Measurements from ENCODE around the gene METTL5. TPM values are rescaled to one million over a fixed set of nuclear protein-coding genes. Genes with fewer than 3 reads are reported as not detected.

The METTL5 gene
- total RNA-seq, 1 experiment from 2014 or later = 103 TPM

DNA sequence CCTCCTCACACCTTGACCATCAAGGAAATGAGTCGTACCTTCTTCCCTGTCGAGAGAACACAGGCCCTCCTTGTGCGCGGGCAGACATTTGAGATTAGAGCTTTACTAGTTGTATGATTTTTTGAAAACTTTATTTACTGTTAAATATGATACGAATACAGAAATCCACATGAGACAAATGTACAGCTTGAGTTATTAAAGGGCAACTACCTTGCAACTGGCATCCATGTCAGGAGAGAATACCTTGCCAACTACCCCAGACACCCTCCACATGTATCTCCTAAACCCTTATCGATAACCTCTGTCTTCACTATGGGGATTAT lies 62.8 kb downstream of the METTL5 start:
- Histone ChIP-seq H3K36me3 (ENCODE audit: control insufficient read depth in 1 of 2, insufficient read depth in 2 of 2, low read length in 2 of 2) (no peaks in the 10 kb centered on the region), H2AFZ (ENCODE audit: low read depth, low read length, poor library complexity, severe bottlenecking) (no peak overlapping the region), H3K4me1 (ENCODE audit: control insufficient read depth in 1 of 2, insufficient read depth in 2 of 2, low read length in 2 of 2) (peaks cover 0 to 11% of the 10 kb centered on the region in 2 experiments; a peak in 3 of 4 replicates), H3K4me2 (ENCODE audit: low read length) (no peak overlapping the region), H3K9me2 (ENCODE audit: insufficient read depth) (no peaks in the 10 kb centered on the region), H3K9me3 (ENCODE audit: control insufficient read depth in 1 of 2, insufficient read depth in 1 of 2, low read depth in 1 of 2, low read length in 2 of 2) (no peaks in the 10 kb centered on the region), H3K27me3 (ENCODE audit: insufficient read depth, low read length) (no peaks in the 10 kb centered on the region), H4K20me1 (ENCODE audit: insufficient read depth) (no peaks in the 10 kb centered on the region), H3K79me2 (ENCODE audit: insufficient read depth, low read length) (no peaks in the 10 kb centered on the region), H3K27ac (ENCODE audit: low read depth, low read length) (no peak overlapping the region), H3K4me3 (replicated peaks in 1 of 2; ENCODE audit: low read depth in 1 of 2, low read length in 2 of 2) (no peak overlapping the region), H3K9ac (ENCODE audit: low read length) (no peak overlapping the region)
- TF ChIP-seq JUND (IDR thresholded peaks at IDR 0.05) (no peak), ZFX (IDR thresholded peaks at IDR 0.05) (no peak), SP1 (IDR thresholded peaks at IDR 0.05; ENCODE audit: low read depth) (no peak), EZH2 (IDR thresholded peaks at IDR 0.05) (no peak), CBX3 (IDR thresholded peaks at IDR 0.05; ENCODE audit: low read depth) (no peak), RAD21 (IDR thresholded peaks at IDR 0.05; ENCODE audit: low read depth) (no peak), FOSL1 (IDR thresholded peaks at IDR 0.05; ENCODE audit: low read depth) (no peak), POLR2A (IDR thresholded peaks at IDR 0.05; ENCODE audit: borderline replicate concordance, extremely low read depth, insufficient read depth, insufficient read length) (no peak), ZNF274 (IDR thresholded peaks at IDR 0.05; ENCODE audit: low read depth, low read length) (no peak), SRF (IDR thresholded peaks at IDR 0.05; ENCODE audit: low read depth) (no peak), POLR2AphosphoS5 (IDR thresholded peaks at IDR 0.05; ENCODE audit: low read depth, low read length) (no peak), YY1 (IDR thresholded peaks at IDR 0.05; ENCODE audit: extremely low read depth, insufficient replicate concordance, low read depth, low read length) (no peak), EZH2phosphoT487 (IDR thresholded peaks at IDR 0.05; ENCODE audit: borderline replicate concordance) (no peak), CEBPB (IDR thresholded peaks at IDR 0.05; ENCODE audit: low read depth) (no peak)
- TF ChIP-seq, protein P1, sequence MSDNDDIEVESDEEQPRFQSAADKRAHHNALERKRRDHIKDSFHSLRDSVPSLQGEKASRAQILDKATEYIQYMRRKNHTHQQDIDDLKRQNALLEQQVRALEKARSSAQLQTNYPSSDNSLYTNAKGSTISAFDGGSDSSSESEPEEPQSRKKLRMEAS (IDR thresholded peaks at IDR 0.05) = no peak
- TF ChIP-seq, protein P2, sequence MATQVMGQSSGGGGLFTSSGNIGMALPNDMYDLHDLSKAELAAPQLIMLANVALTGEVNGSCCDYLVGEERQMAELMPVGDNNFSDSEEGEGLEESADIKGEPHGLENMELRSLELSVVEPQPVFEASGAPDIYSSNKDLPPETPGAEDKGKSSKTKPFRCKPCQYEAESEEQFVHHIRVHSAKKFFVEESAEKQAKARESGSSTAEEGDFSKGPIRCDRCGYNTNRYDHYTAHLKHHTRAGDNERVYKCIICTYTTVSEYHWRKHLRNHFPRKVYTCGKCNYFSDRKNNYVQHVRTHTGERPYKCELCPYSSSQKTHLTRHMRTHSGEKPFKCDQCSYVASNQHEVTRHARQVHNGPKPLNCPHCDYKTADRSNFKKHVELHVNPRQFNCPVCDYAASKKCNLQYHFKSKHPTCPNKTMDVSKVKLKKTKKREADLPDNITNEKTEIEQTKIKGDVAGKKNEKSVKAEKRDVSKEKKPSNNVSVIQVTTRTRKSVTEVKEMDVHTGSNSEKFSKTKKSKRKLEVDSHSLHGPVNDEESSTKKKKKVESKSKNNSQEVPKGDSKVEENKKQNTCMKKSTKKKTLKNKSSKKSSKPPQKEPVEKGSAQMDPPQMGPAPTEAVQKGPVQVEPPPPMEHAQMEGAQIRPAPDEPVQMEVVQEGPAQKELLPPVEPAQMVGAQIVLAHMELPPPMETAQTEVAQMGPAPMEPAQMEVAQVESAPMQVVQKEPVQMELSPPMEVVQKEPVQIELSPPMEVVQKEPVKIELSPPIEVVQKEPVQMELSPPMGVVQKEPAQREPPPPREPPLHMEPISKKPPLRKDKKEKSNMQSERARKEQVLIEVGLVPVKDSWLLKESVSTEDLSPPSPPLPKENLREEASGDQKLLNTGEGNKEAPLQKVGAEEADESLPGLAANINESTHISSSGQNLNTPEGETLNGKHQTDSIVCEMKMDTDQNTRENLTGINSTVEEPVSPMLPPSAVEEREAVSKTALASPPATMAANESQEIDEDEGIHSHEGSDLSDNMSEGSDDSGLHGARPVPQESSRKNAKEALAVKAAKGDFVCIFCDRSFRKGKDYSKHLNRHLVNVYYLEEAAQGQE (IDR thresholded peaks at IDR 0.05; ENCODE audit: low read depth) = no peak
- TF ChIP-seq, protein P3, sequence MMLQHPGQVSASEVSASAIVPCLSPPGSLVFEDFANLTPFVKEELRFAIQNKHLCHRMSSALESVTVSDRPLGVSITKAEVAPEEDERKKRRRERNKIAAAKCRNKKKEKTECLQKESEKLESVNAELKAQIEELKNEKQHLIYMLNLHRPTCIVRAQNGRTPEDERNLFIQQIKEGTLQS (IDR thresholded peaks at IDR 0.05) = no peak
- TF ChIP-seq, protein P4, sequence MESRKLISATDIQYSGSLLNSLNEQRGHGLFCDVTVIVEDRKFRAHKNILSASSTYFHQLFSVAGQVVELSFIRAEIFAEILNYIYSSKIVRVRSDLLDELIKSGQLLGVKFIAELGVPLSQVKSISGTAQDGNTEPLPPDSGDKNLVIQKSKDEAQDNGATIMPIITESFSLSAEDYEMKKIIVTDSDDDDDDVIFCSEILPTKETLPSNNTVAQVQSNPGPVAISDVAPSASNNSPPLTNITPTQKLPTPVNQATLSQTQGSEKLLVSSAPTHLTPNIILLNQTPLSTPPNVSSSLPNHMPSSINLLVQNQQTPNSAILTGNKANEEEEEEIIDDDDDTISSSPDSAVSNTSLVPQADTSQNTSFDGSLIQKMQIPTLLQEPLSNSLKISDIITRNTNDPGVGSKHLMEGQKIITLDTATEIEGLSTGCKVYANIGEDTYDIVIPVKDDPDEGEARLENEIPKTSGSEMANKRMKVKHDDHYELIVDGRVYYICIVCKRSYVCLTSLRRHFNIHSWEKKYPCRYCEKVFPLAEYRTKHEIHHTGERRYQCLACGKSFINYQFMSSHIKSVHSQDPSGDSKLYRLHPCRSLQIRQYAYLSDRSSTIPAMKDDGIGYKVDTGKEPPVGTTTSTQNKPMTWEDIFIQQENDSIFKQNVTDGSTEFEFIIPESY (IDR thresholded peaks at IDR 0.05; ENCODE audit: extremely low read depth, insufficient replicate concordance, low read length) = no peak
- no TSS peak for BruUV-seq (replicated peaks)
- DNase-seq (ENCODE audit: low read depth, low spot score) = no peak
- ChIA-PET POLR2A (no interaction called here), RAD21 (ENCODE audit: low non-redundant PET in 1 of 2, low total read pairs in 2 of 2, uncharacterized antibody in 2 of 2, unreplicated experiment in 2 of 2) (no interaction called here), CTCF (no interaction called here)
- ATAC-seq = no peak
- intact Hi-C loops (cut with micrococcal nuclease) = no loop called here
